Fibroblast of lung (primary cell): ENCODE results near the gene TNS3. TPM values are rescaled to one million over a fixed set of nuclear protein-coding genes. Genes with fewer than 3 reads are reported as not detected.
A peak's percentile ranks its signal among the peaks of the same experiment; 100 is the strongest.

Experiments used
- DNase-seq, 2 donors: peaks; one replicate each; pipeline versions ENCODE4 v3.0.0 to v3.0.0-alpha.2; 2010; ENCODE audit warnings: low read depth in 2 of 2
- H2AFZ ChIP-seq: 2 replicates; pipeline ENCODE4 v1.5.1; 2012; ENCODE audit warnings: low read length, control low read depth, inconsistent platforms
- H3K27ac ChIP-seq: 2 replicates; pipeline ENCODE4 v1.5.1; 2011; ENCODE audit warnings: low read length, control low read depth; ENCODE audit not compliant: insufficient read depth
- H3K27me3 ChIP-seq: 2 replicates; pipeline ENCODE4 v1.5.1; 2011; ENCODE audit warnings: mild to moderate bottlenecking, low read length; ENCODE audit not compliant: control insufficient read depth, insufficient read depth
- H3K36me3 ChIP-seq: 2 replicates; pipeline ENCODE4 v1.5.1; 2011; ENCODE audit warnings: low read length; ENCODE audit not compliant: control insufficient read depth, insufficient read depth
- H3K4me1 ChIP-seq: 2 replicates; pipeline ENCODE4 v1.5.1; 2011; ENCODE audit warnings: low read length; ENCODE audit not compliant: control insufficient read depth, insufficient read depth; ENCODE audit errors: extremely low read depth
- H3K4me2 ChIP-seq: 2 replicates; pipeline ENCODE4 v1.5.1; 2011; ENCODE audit warnings: low read length, control low read depth; ENCODE audit not compliant: insufficient read depth; ENCODE audit errors: extremely low read depth
- H3K4me3 ChIP-seq, 4 experiments: fragments of 200-600 bp in 1 of 4; sonication (generic) in 1 of 4; replicated peaks in 1 of 4; 2 replicates each; pipeline ENCODE4 v1.5.1; 2011 to 2016; ENCODE audit warnings: low read length in 4 of 4, low read depth in 3 of 4, mild to moderate bottlenecking in 3 of 4, control low read depth in 2 of 4, inconsistent platforms in 1 of 4, mixed read lengths in 1 of 4; ENCODE audit not compliant: insufficient read depth in 1 of 4; ENCODE audit errors: control extremely low read depth in 1 of 4
- H3K79me2 ChIP-seq: 2 replicates; pipeline ENCODE4 v1.5.1; 2012; ENCODE audit warnings: mild to moderate bottlenecking, low read length, inconsistent platforms; ENCODE audit not compliant: control insufficient read depth, insufficient read depth
- H3K9ac ChIP-seq: 2 replicates; pipeline ENCODE4 v1.5.1; 2011; ENCODE audit warnings: mild to moderate bottlenecking, low read length, control low read depth; ENCODE audit not compliant: insufficient read depth
- H3K9me3 ChIP-seq: 2 replicates; pipeline ENCODE4 v1.5.1; 2012; ENCODE audit warnings: low read depth, low read length; ENCODE audit not compliant: control insufficient read depth, insufficient read depth
- H4K20me1 ChIP-seq: 2 replicates; pipeline ENCODE4 v1.5.1; 2011; ENCODE audit warnings: low read length; ENCODE audit not compliant: control insufficient read depth, insufficient read depth; ENCODE audit errors: extremely low read depth
- EZH2 ChIP-seq: IDR thresholded peaks from 2 replicates; pipeline ENCODE4 v1.5.1; 2012; ENCODE audit warnings: low read length, control low read depth, mild to moderate bottlenecking; ENCODE audit errors: missing control alignments
- polyA plus RNA-seq, 2 donors: library from polyadenylated mRNA; depleted of rRNA in 1 of 2; stranded (reverse) in 1 of 2; unstranded in 1 of 2; fragments of >200 nt; gene quantifications; 2 replicates each; pipeline ENCODE4 v1.2.1, GENCODE V29; 2011 to 2012; ENCODE audit warnings: missing spikeins in 1 of 2
- total RNA-seq: library from RNA; depleted of rRNA; stranded (reverse); fragments of >200 nt; gene quantifications from 2 replicates; pipeline ENCODE4 v1.2.1, GENCODE V29; 2014
- TF ChIP-seq, protein P1 (sequence below), 2 donors: IDR thresholded peaks in 1 of 2; conservative IDR thresholded peaks in 1 of 2; 1 replicate in 1 of 2; 2 replicates in 1 of 2; pipeline ENCODE4 v1.5.1; 2011 to 2012; ENCODE audit warnings: low read length in 2 of 2, control low read depth in 1 of 2, inconsistent platforms in 1 of 2, low read depth in 1 of 2, mild to moderate bottlenecking in 1 of 2

Gene TNS3
- total and polyA plus RNA-seq, 2 donors (not counting 1 experiment from before 2014, with no cell fraction given) = 74.4 to 88.8 TPM

GRCh38 chr7:47535704-47536628 is 45.9 kb downstream of the TNS3 start:
- H3K9ac ChIP-seq = no peak overlapping the region
- no peak overlapping the region for H3K27ac ChIP-seq
- no peaks in the 10 kb centered on the region for H4K20me1 ChIP-seq
- peak in 1 of 2 donors; percentile 37 for DNase-seq
- H3K27me3 ChIP-seq = no peaks in the 10 kb centered on the region
- peak overlapping the region in 2 of 4 experiments; percentile 14 to 28 for H3K4me3 ChIP-seq
- H3K9me3 ChIP-seq = no peaks in the 10 kb centered on the region
- H3K79me2 ChIP-seq = peaks cover 13% of the 10 kb centered on the region
- H3K36me3 ChIP-seq = no peaks in the 10 kb centered on the region
- H2AFZ ChIP-seq = no peak overlapping the region
- no peak overlapping the region for H3K4me2 ChIP-seq
- H3K4me1 ChIP-seq = peaks cover 11% of the 10 kb centered on the region
- TF ChIP-seq, protein P1, sequence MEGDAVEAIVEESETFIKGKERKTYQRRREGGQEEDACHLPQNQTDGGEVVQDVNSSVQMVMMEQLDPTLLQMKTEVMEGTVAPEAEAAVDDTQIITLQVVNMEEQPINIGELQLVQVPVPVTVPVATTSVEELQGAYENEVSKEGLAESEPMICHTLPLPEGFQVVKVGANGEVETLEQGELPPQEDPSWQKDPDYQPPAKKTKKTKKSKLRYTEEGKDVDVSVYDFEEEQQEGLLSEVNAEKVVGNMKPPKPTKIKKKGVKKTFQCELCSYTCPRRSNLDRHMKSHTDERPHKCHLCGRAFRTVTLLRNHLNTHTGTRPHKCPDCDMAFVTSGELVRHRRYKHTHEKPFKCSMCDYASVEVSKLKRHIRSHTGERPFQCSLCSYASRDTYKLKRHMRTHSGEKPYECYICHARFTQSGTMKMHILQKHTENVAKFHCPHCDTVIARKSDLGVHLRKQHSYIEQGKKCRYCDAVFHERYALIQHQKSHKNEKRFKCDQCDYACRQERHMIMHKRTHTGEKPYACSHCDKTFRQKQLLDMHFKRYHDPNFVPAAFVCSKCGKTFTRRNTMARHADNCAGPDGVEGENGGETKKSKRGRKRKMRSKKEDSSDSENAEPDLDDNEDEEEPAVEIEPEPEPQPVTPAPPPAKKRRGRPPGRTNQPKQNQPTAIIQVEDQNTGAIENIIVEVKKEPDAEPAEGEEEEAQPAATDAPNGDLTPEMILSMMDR (conservative IDR thresholded peaks at IDR 0.05 in 1 of 2, IDR thresholded peaks at IDR 0.05 in 1 of 2; ENCODE audit: low read depth in 1 of 2, low read length in 2 of 2) = no peak
- TF ChIP-seq EZH2 = no peak

- DNase-seq = peak; percentile 42 to 54
- Histone ChIP-seq H3K27me3 (no peaks in the 10 kb centered on the region), H3K4me3 (no peak overlapping the region), H3K79me2 (peaks cover 14% of the 10 kb centered on the region), H4K20me1 (no peaks in the 10 kb centered on the region), H2AFZ (no peak overlapping the region), H3K36me3 (no peaks in the 10 kb centered on the region), H3K4me1 (peaks cover 11% of the 10 kb centered on the region), H3K4me2 (no peak overlapping the region), H3K9ac (no peak overlapping the region), H3K9me3 (no peaks in the 10 kb centered on the region), H3K27ac (no peak overlapping the region)
- TF ChIP-seq EZH2 = no peak
- TF ChIP-seq, protein P1 (conservative IDR thresholded peaks at IDR 0.05 in 1 of 2, IDR thresholded peaks at IDR 0.05 in 1 of 2; ENCODE audit: low read depth in 1 of 2, low read length in 2 of 2) = no peak
These were observed 46.7 kb downstream of the TNS3 start for GRCh38 chr7:47535035-47535703.

DNA sequence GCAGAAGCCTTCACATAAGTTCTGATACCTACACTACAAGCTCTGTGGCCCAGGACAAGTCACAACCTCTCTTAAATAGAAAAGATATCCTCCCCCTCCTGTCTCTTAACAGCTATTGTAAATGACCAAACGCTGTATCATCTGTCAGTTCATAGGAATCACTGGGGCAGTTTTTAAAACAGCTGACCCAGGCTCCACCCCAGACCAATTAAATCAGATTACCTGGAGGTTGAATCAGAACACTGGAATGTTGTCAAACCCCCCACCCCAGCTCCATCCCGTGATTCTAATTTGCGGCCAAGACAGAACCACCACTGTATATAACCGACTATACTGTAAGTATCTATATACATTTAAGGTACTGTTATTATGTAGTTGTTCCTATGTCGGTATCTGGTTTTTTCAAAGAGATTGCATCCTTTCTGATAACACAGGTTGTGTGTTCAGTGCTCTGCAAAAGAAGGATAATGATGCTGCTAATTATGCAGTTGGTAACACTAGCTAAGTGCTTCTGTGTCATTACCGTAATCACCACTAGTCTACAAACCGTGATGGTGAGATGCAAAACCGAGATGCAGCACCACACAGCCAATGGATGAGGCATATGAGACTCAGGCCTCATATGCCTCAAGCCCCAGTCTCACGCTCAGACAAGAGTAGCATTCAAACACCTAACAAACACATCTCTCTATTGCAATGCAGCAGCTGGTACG is 47.4 kb downstream of the TNS3 start:
- Histone ChIP-seq H3K4me1 (peaks cover 11% of the 10 kb centered on the region), H3K79me2 (peaks cover 14% of the 10 kb centered on the region), H3K27me3 (no peaks in the 10 kb centered on the region), H3K9me3 (no peaks in the 10 kb centered on the region), H3K4me3 (no peak overlapping the region), H3K4me2 (no peak overlapping the region), H3K27ac (no peak overlapping the region), H3K9ac (no peak overlapping the region), H2AFZ (no peak overlapping the region), H4K20me1 (no peaks in the 10 kb centered on the region), H3K36me3 (no peaks in the 10 kb centered on the region)
- DNase-seq = peak in 1 of 2 donors; percentile 63
- no peak for TF ChIP-seq EZH2
- TF ChIP-seq, protein P1 (conservative IDR thresholded peaks at IDR 0.05 in 1 of 2, IDR thresholded peaks at IDR 0.05 in 1 of 2; ENCODE audit: low read depth in 1 of 2, low read length in 2 of 2) = peak in 1 of 2 donors; percentile 6
